GM21717 (cell line): ENCODE data around the gene NGF.

ENCODE experiments used
- ATAC-seq: cut with Tn5 transposase; IDR thresholded peaks from one replicate; pipeline ENCODE4 v1.9.1; 2021; ENCODE audit warnings: mild to moderate bottlenecking, moderate library complexity; ENCODE audit not compliant: unreplicated experiment

Gene NGF

DNA sequence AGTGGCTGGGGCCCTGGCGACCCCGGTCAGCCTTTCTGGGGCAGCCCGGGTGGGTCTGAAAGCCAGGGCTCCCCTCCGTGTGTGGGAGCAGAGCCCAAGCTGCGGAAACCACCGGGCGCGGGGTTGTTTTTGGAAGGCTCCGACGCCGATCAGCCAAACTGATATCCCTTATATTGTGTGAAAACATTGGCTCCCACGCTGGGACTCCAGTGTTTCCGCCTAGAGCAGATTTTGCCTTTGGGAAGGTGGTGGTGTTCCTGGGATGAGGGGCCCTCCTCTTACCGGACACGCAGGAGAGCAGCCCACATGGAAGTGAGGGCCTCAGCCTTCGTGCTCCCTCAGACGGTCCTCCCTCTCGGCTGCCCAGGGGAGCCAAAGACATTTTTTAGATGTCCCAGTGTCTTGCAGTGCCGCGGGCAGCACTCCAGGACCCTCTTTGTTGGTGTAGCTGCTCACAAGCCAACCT, 54.3 kb downstream of the NGF start:
- no peak for ATAC-seq

GRCh38 chr1:115283249-115283648, 54.8 kb downstream of the NGF start:
- no peak for ATAC-seq

DNA sequence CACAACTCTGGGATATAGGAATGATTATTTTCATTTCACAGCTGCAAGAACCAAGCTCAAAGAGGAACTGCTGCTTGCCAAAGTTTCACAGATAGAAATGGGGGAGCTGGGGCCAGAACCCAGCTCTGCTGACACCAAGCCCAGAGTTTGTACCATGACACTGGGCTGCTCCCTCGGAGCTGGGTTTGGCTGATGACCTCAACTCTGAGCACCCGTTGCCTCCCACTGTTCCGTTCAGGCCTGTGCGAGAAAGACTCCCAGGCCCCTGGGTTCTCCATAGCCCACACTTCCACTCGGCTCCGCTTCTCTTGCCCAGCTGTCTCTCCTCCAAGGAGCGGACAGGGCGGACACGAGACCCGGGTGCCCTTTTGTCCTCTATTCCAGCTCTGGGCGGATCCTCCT, 55.2 kb downstream of the NGF start:
- ATAC-seq = no peak

GRCh38 chr1:115281143-115281542, 56.9 kb downstream of the NGF start:
- no peak for ATAC-seq

GRCh38 chr1:115280064-115280463, 58.0 kb downstream of the NGF start:
- ATAC-seq = no peak

GRCh38 chr1:115278211-115278610, 59.8 kb downstream of the NGF start:
- no peak for ATAC-seq

- no peak for ATAC-seq
These were observed 60.8 kb downstream of the NGF start for GRCh38 chr1:115277276-115277675.

- ATAC-seq = no peak
These were observed 62.8 kb downstream of the NGF start for GRCh38 chr1:115275216-115275615.

GRCh38 chr1:115274467-115274866, 63.6 kb downstream of the NGF start:
- no peak for ATAC-seq

DNA sequence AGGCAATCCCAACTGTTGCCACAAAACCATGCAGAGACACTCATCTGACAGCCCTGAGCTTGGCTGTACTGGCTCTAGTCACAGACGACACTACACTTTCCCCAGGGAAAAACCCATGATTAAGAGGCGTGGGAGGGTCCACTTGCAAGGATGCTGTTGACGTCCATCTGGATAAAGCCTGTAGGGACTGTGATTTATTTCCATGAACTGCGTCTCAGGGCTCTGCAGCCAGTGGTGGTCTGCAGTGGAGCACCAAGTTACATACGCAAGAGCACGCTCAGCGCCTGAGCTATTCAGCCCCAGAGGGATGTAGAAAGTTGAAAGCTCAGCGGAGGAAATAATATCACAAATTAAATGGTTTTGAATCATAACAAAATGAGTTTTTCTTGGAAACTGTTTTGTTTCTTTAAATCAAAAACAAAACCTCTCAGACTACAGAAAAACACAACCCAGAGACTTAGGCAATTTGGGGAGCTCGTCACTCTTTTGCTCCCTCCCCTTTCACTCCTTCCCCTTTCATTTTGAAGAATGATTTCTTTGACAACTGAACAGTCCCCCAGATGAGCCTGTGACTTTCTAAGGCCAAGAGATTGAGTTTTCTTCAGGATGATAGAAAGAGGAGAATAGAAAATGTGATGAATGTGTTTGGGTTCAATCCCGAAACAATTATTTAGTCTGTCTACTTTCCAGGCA, 71.2 kb downstream of the NGF start:
- ATAC-seq = no peak

DNA sequence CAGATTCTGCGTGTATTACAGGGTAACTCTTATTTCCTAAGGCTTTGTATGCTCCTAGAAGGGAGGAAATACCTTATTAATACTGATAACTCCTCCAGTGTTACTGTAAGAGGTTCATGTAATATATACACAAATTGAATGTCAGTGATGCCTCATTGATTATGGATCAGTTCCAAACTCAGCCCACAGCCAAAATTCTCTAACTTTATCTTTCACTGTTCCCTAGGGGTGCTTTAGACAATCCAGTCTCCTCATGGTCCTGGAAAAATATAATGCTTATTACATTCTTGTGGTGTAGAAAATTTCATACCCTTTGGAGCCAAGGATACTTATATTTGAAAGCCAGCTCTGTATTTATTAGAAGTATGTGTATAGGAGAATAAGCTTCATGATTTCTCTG, 73.0 kb downstream of the NGF start:
- ATAC-seq = no peak

- no peak for ATAC-seq
These were observed 75.2 kb downstream of the NGF start for GRCh38 chr1:115262886-115263285.

GRCh38 chr1:115261496-115261895, 76.6 kb downstream of the NGF start:
- ATAC-seq = no peak

GRCh38 chr1:115258302-115258866, 79.7 kb downstream of the NGF start:
- no peak for ATAC-seq

DNA sequence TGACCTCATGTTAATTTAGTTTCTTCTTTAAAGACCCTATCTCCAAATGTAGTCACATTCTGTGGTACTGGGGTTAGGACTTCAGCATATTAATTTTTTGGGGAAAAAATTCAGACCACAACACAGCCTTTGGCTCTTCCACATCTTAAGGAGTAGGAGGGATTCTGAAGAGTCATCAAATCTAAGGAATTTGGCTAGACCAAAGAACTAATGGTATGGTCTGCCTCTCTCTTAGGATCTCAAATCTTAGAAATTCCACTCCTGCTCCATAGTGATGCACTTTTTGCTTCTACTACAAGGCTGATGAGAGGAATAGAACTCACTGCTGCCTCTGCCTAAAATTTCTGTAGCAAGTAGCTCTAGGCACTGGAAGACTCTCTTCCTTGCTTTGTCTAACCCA, 80.5 kb downstream of the NGF start:
- no peak for ATAC-seq

DNA sequence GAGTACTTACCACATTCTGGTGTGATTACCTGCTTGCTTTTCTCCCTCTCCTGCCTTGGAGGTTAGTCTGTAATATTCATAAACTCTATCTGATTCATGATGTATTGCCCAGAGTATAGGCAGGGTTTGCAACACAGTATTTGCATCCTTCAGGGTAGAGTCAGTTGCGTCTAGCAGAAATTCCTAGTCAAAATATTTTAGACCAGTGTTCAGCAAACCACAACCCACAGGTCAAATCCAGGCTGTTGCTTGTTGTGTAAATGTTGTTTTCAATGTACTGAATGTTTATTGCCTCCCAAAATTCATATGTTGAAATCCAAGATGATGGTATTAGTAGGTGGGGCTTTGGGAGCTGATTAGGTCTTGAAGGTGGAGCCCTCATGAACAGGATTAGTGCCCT, 82.9 kb downstream of the NGF start:
- no peak for ATAC-seq

GRCh38 chr1:115252585-115252984, 85.5 kb downstream of the NGF start:
- no peak for ATAC-seq

DNA sequence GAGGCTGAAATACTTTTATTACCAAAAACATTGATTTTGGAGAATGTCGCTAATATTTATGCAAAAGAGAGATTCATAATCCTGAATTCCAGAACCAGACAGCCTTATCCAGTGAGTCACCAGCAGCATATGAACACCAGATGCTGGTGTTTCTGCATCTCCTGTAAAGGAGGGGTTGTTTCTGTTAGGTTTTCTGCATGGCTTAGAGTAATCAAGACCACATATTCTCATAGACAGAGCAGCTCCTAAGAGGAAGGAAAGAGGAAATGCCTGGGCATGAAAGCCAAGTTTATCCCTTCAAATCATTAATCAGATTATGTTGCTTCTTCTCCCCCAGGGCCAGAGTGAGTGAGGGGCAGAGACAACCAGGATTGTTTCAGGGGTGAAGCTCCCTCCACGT, 86.2 kb downstream of the NGF start:
- ATAC-seq = no peak

DNA sequence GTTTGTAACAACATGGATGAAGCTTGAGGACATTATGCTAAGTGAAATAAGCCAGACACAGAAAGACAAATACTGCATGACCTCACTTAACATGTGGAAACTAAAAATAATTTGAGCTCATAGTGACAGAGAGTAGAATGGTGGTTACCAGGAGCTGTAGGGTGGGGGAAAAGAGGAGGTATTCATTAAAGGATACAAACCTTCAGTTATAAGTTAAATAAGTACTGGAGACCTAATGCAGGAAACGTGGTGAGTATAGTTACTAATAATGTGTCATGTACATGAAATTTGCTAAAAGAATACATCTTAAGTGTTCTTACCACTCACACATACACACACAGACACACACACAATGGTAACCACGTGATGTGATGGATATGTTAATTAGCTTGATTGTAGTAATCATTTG, 86.7 kb downstream of the NGF start:
- ATAC-seq = no peak

- ATAC-seq = no peak
These were observed 91.5 kb downstream of the NGF start for GRCh38 chr1:115246526-115246925.

DNA sequence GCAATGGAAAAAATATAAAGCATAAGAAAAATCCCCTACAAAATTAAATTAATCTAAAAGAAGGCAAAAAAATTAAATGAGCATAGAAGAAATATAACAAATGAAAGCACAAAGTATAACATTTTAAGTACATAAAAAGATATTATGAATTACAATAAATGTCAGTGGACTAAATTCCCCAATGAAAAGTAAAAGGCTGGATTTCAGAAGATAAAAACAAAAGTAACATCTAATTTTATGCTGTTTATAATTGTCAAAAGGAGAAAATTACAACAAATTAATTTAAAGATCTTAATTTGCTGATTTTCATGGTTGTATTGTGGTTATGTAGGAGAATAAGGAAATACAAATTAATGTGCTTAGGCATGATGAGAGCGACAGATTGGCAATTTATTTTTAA, 92.8 kb downstream of the NGF start:
- no peak for ATAC-seq

- no peak for ATAC-seq
These were observed 95.5 kb downstream of the NGF start for GRCh38 chr1:115242543-115242942.

- no peak for ATAC-seq
These were observed 96.7 kb downstream of the NGF start for GRCh38 chr1:115241309-115241708.
